ENCODE data around the gene C10orf105.

- TF ChIP-seq POLR2A (IDR thresholded peaks at IDR 0.05; ENCODE audit: control extremely low read depth in 1 of 2, low read depth in 2 of 2, low read length in 2 of 2) (no peak), EZH2 (IDR thresholded peaks at IDR 0.05; ENCODE audit: low read depth, low read length, severe bottlenecking) (no peak), YY1 (IDR thresholded peaks at IDR 0.05; ENCODE audit: low read depth, low read length) (no peak), CBX5 (IDR thresholded peaks at IDR 0.05; ENCODE audit: low read depth, low read length) (no peak), EP300 (IDR thresholded peaks at IDR 0.05; ENCODE audit: borderline replicate concordance in 1 of 2, low read depth in 2 of 2, low read length in 2 of 2) (no peak), ZNF274 (IDR thresholded peaks at IDR 0.05; ENCODE audit: borderline replicate concordance, extremely low read depth, low read length) (no peak), POLR2AphosphoS5 (IDR thresholded peaks at IDR 0.05; ENCODE audit: low read depth, low read length) (no peak)
Observed at GRCh38 chr10:71740069-71740653, 20.6 kb upstream of the C10orf105 start.
